GM12875 (cell line): Measurements from ENCODE around the gene BMF.

ENCODE experiments used
- H3K4me3 ChIP-seq: one replicate; pipeline ENCODE4 v1.5.1; 2011; ENCODE audit warnings: low read depth, low read length, control low read depth
- TF ChIP-seq, protein P1 (sequence below): IDR thresholded peaks from 2 replicates; pipeline ENCODE4 v1.5.1; 2011; ENCODE audit warnings: low read depth, mild to moderate bottlenecking, control low read depth, inconsistent platforms, low read length, moderate library complexity, borderline replicate concordance; ENCODE audit not compliant: insufficient read depth

The BMF gene

DNA sequence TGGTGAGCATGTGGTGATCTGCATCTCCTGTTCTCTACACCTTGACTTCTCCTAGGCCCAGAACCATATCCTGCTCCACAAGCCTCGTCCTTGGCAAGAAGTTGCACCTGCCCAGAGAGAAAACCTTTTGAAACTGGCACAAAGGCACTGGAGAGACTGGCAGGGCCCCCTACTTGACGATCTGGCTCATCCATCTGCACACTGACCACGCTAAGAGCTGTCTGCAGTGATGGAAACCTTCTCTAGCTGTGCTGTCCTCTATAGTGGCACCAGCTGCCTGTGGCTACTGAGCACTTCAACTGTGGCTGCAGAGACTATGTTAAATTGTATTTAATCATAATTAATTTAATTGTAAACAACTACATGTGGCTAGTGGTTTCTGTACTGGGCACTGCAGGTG lies 43.5 kb downstream of the BMF start:
- TF ChIP-seq, protein P1, sequence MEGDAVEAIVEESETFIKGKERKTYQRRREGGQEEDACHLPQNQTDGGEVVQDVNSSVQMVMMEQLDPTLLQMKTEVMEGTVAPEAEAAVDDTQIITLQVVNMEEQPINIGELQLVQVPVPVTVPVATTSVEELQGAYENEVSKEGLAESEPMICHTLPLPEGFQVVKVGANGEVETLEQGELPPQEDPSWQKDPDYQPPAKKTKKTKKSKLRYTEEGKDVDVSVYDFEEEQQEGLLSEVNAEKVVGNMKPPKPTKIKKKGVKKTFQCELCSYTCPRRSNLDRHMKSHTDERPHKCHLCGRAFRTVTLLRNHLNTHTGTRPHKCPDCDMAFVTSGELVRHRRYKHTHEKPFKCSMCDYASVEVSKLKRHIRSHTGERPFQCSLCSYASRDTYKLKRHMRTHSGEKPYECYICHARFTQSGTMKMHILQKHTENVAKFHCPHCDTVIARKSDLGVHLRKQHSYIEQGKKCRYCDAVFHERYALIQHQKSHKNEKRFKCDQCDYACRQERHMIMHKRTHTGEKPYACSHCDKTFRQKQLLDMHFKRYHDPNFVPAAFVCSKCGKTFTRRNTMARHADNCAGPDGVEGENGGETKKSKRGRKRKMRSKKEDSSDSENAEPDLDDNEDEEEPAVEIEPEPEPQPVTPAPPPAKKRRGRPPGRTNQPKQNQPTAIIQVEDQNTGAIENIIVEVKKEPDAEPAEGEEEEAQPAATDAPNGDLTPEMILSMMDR, result no peak
- H3K4me3 ChIP-seq, result no peak overlapping the region

DNA sequence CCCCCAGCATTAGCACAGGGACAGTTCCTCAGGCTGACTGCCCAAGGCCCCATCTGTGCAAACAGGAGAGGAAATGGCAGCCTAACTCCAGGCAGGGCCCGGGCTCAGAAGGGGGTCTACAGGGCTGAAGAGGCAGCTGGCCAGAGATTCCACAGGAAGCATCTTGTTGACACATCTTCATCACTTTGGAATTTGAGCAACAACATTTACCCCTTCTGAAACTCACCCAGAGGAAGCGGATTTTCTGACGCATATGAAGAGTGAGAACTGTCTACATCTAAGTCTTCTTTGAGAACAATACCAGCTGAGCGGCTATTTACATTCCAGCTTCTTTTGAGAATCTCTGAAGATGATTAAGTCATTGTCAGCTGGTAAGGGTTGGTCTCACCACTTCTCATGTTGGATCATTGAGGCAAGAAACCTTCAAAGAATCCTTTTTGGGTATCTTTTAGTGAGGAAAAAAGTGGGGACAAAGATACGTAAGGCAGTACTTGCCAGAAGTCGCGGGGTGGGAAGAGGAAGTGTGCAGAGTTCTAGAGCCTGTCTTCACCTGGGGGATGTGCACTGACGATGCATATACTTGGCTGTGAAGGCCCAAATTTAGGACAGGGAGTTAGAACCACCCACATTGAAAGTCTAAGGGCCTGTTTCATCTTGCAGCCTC lies 44.3 kb downstream of the BMF start:
- H3K4me3 ChIP-seq, result no peak overlapping the region
- TF ChIP-seq, protein P1, result no peak

DNA sequence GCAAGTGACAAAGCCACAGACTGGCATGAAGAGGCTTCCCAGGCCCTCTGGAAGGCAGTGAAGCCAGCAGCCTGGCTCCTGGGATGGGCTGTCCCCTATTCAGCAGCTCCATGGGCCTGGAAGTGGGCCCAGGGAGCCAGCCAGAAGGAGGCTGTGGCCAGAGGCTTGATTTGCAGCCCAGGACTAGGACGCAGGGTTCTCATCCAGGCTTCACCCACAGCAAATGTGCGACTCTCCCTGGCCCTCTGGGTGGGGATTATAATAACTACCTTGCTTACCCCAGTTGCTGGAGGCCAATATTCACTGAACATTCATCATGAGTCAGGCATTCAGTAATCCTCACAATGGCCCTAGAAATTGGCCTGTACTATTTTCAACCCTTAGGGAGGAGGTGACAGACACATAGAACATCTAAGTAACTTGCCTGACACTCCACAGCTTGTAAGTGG lies 45.1 kb downstream of the BMF start:
- no peak overlapping the region for H3K4me3 ChIP-seq
- TF ChIP-seq, protein P1, result no peak

DNA sequence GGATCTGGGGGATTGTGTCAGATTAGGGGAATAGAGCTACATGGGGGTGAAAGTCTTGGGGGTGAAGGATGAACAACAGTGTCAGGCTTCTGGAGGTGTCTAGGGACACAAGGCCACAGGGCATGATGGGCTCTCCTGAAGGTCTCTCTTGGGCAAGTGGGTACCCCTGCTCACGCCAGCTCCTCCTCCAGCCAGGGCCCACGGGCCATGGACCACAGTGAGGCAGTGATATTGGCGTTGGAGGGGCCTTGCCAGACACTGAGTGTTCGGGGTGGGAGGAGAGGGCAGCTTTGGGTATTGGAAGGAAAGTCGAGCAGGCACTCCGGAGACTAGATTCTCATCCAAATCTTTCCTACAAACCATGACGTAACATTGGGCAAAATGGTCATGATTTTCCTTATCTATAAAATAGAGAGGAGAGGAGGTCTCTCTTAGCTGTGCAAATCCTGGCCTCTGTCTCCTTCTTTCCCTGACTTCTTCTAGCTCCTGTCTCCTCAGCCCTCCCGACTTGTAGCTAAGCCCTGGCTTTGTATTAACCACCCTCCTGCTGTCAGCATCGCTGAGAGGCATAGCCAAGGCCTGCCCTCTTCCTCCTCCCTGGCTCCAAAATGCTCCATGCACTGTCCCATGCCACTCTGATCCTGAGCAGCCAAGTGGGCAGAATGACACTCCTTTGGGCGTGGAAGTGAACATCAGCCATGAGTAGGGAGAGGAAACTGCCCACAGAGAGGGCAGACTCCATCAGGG lies 45.7 kb downstream of the BMF start:
- TF ChIP-seq, protein P1, result no peak
- H3K4me3 ChIP-seq, result no peak overlapping the region

DNA sequence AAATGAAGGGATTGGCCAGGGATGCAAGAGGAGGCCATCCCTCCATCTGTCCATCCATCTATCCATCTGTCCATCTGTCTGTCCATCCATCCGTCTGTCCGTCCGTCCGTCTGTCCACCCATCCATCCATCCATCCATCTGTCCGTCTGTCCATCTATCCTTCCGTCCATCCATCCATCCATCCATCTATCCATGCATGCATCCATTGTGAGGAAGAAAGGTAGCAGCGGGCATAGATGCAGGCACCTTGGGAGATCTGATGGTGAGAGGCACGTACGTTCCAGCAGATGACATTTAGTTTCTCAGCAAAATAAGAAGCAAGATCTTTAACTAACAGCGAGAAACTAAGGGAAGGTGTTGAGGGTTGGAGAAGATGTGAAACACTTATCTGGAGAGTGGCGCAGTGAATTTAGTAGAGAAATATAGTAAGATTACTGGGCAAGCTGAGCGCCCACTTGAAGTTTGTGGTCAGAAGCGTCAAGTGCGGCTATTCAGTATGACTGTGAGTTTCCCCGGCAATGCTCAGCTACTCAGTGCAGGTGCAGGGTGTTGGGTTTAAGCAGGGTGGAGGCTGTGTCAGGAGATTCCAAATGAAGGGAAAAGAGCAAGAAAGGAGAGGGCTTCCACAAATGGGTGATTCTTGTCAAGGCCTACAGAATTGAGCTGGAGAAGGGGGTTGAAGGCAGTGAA lies 47.3 kb downstream of the BMF start:
- TF ChIP-seq, protein P1, result no peak
- H3K4me3 ChIP-seq, result no peak overlapping the region

DNA sequence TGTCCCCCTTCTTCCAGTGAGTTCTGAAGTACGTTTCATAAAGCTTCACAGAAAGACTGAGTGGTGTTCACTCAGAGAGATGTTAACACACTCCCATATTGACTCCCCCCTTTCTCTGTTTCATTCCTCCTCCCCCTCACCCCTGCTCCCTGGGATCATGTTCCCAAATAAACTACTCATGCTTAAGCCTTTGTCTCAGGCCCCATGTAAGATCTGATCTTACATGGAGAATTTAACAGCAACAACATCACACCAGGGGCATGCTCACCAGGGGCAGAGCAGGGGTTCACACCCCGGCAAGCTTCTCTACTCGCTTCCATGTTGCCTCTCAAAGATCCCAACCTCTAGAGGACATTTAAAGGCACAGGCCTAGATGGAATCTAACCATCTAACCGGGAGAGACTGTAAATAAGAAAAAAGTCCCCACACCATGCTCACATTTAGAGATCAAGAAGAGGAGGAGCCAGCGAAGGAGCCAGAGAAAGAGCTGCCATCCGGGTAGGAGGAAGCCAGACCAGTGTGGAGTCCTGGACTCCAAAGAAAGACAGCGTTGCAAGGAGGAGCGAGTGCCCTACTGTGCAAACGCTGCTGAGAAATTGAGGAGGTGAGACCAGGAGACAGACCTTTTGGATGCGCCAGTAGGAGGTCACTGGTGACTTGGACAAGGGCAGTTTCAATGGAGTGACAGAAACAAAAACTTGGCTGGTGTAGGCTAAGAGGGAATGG lies 48.3 kb downstream of the BMF start:
- no peak overlapping the region for H3K4me3 ChIP-seq
- TF ChIP-seq, protein P1, result no peak
